HepG2 (cell line): ENCODE results near the gene HTRA2. TPM values are rescaled to one million over a fixed set of nuclear protein-coding genes. Genes with fewer than 3 reads are reported as not detected.

ENCODE experiments used
- ATAC-seq: fragments of 200-7000 bp; cut with Tn5 transposase; 3 replicates; pipeline ENCODE4 v1.9.1; 2020; ENCODE audit warnings: mild to moderate bottlenecking, moderate library complexity
- BruUV-seq: library from RNA; stranded (reverse); fragments of 400-500 nt; replicated peaks from 2 replicates; lab custom pipeline; 2021; lab: Mats Ljungman, UMichigan
- CTCF ChIA-PET: fragments of 300-600 bp; formaldehyde crosslinking; extraction: SDS; loops from one replicate; lab custom pipeline; 2021; ENCODE audit warnings: low total read pairs, inconsistent platforms, low intra/inter-chr PET ratio; lab: Yijun Ruan, JAX
- POLR2A ChIA-PET: fragments of 350-600 bp; sonication (Branson Sonifier 250); formaldehyde crosslinking; loops from one replicate; lab custom pipeline; 2020; ENCODE audit warnings: antibody characterized with exemption, inconsistent platforms; lab: Yijun Ruan, JAX
- DNase-seq: peaks from one replicate; pipeline ENCODE4 v3.0.0-alpha.2; 2015; ENCODE audit warnings: low spot score
- FAIRE-seq: peaks from 3 replicates; lab custom pipeline; 2011; peaks lifted over from hg19 to GRCh38; lab: Jason Lieb, UNC
- H2AFZ ChIP-seq: one replicate; pipeline ENCODE4 v1.6.1; 2011; ENCODE audit warnings: low read length, inconsistent platforms
- H3K27ac ChIP-seq: fragments of 300-600 bp; 3 replicates; pipeline ENCODE4 v1.8.0; 2011; ENCODE audit warnings: mixed run types, mild to moderate bottlenecking, mixed read lengths, low read length, inconsistent platforms; ENCODE audit not compliant: insufficient read depth; ENCODE audit errors: extremely low read length
- H3K27me3 ChIP-seq, 2 experiments: fragments of 200-600 bp in 1 of 2; 2 replicates in 1 of 2; 3 replicates in 1 of 2; pipeline versions ENCODE4 v1.6.0 to v1.8.0; 2011; ENCODE audit warnings: low read length in 2 of 2, mild to moderate bottlenecking in 2 of 2, moderate library complexity in 2 of 2, inconsistent platforms in 1 of 2; ENCODE audit not compliant: insufficient read depth in 2 of 2, control insufficient read depth in 1 of 2
- H3K36me3 ChIP-seq, 2 experiments: fragments of 200-600 bp in 1 of 2; replicated peaks in 1 of 2; 2 replicates in 1 of 2; 3 replicates in 1 of 2; pipeline versions ENCODE4 v1.5.1 to v1.8.0; 2011; ENCODE audit warnings: low read length in 2 of 2, inconsistent platforms in 1 of 2; ENCODE audit not compliant: insufficient read depth in 2 of 2, control insufficient read depth in 1 of 2
- H3K4me1 ChIP-seq: 2 replicates; pipeline ENCODE4 v1.5.1; 2012; ENCODE audit warnings: low read length, inconsistent platforms; ENCODE audit not compliant: insufficient read depth
- H3K4me2 ChIP-seq: 2 replicates; pipeline ENCODE4 v1.6.0; 2011; ENCODE audit warnings: low read depth, low read length, inconsistent platforms
- H3K4me3 ChIP-seq, 3 experiments: fragments of 200-600 bp in 1 of 3; sonication (generic), shearing (Covaris generic) in 1 of 3; replicated peaks in 1 of 3; 2 replicates each; pipeline ENCODE4 v1.5.1; 2011 to 2016; ENCODE audit warnings: low read length in 3 of 3, inconsistent platforms in 2 of 3, low read depth in 2 of 3, mild to moderate bottlenecking in 2 of 3, control low read depth in 1 of 3, mixed read lengths in 1 of 3; ENCODE audit not compliant: insufficient read depth in 1 of 3
- H3K79me2 ChIP-seq: one replicate; pipeline ENCODE4 v1.6.1; 2011; ENCODE audit warnings: low read length, inconsistent platforms; ENCODE audit not compliant: insufficient read depth
- H3K9ac ChIP-seq: 2 replicates; pipeline ENCODE4 v1.6.0; 2011; ENCODE audit warnings: mild to moderate bottlenecking, low read depth, low read length, inconsistent platforms; ENCODE audit not compliant: insufficient read depth
- H3K9me3 ChIP-seq: 2 replicates; pipeline ENCODE4 v1.5.1; 2012; ENCODE audit warnings: mild to moderate bottlenecking, low read length
- H4K20me1 ChIP-seq: 2 replicates; pipeline ENCODE4 v1.6.0; 2011; ENCODE audit warnings: inconsistent platforms, mild to moderate bottlenecking, low read length, moderate library complexity; ENCODE audit not compliant: insufficient read depth
- ADNP ChIP-seq: sonication (generic); formaldehyde crosslinking; IDR thresholded peaks from 2 replicates; pipeline ENCODE4 v1.4.0; 2020; ENCODE audit warnings: missing genetic modification reagents
- CERS6 ChIP-seq: sonication (generic); formaldehyde crosslinking; IDR thresholded peaks from 2 replicates; pipeline ENCODE4 v1.5.0; 2020; ENCODE audit warnings: missing genetic modification reagents
- EED ChIP-seq: sonication (generic); formaldehyde crosslinking; IDR thresholded peaks from 2 replicates; pipeline ENCODE4 v1.5.0; 2020; ENCODE audit warnings: mild to moderate bottlenecking, missing genetic modification reagents
- ELK4 ChIP-seq: sonication (generic); formaldehyde crosslinking; IDR thresholded peaks from 2 replicates; pipeline ENCODE4 v1.9.0; 2021; ENCODE audit warnings: missing genetic modification reagents, borderline replicate concordance
- HDAC1 ChIP-seq: sonication (generic); formaldehyde crosslinking; IDR thresholded peaks from 2 replicates; pipeline ENCODE4 v1.5.1; 2020; ENCODE audit warnings: mild to moderate bottlenecking, missing genetic modification reagents
- ISX ChIP-seq: sonication (generic); formaldehyde crosslinking; conservative IDR thresholded peaks from 2 replicates; pipeline ENCODE4 v1.5.0; 2020; ENCODE audit warnings: missing genetic modification reagents
- KDM5B ChIP-seq: sonication (generic); formaldehyde crosslinking; IDR thresholded peaks from 2 replicates; pipeline ENCODE4 v1.4.0; 2020; ENCODE audit warnings: missing genetic modification reagents, mild to moderate bottlenecking, borderline replicate concordance
- MAFK ChIP-seq, 2 experiments: IDR thresholded peaks in 1 of 2; conservative IDR thresholded peaks in 1 of 2; 2 replicates each; pipeline ENCODE4 v1.6.1; 2011; ENCODE audit warnings: improper control_type of control experiment in 2 of 2, low read length in 2 of 2
- NAIF1 ChIP-seq: sonication (generic); formaldehyde crosslinking; IDR thresholded peaks from 2 replicates; pipeline ENCODE4 v1.5.0; 2020; ENCODE audit warnings: mild to moderate bottlenecking, missing genetic modification reagents, borderline replicate concordance
- NONO ChIP-seq, 2 experiments: fragments of 450-650 bp in 1 of 2; sonication (generic) in 1 of 2; formaldehyde crosslinking in 1 of 2; IDR thresholded peaks in 1 of 2; conservative IDR thresholded peaks in 1 of 2; 2 replicates each; pipeline versions ENCODE4 v1.6.1 to v1.8.0; 2017 to 2022; ENCODE audit warnings: mild to moderate bottlenecking in 1 of 2, missing genetic modification reagents in 1 of 2, moderate library complexity in 1 of 2
- POLR2A ChIP-seq, 2 experiments: IDR thresholded peaks; 2 replicates each; pipeline ENCODE4 v1.6.1; 2011; ENCODE audit warnings: low read depth in 2 of 2, low read length in 2 of 2, mild to moderate bottlenecking in 1 of 2, moderate library complexity in 1 of 2; ENCODE audit not compliant: insufficient read depth in 1 of 2
- ZNF280D ChIP-seq: sonication (generic); formaldehyde crosslinking; IDR thresholded peaks from 2 replicates; pipeline ENCODE4 v1.5.1; 2020; ENCODE audit warnings: mild to moderate bottlenecking, missing genetic modification reagents
- ZNF441 ChIP-seq: sonication (generic); formaldehyde crosslinking; IDR thresholded peaks from 2 replicates; pipeline ENCODE4 v1.7.0; 2021; ENCODE audit warnings: missing genetic modification reagents, borderline replicate concordance
- ZNF530 ChIP-seq: sonication (generic); formaldehyde crosslinking; IDR thresholded peaks from 2 replicates; pipeline ENCODE4 v1.5.0; 2020; ENCODE audit warnings: low read depth, mild to moderate bottlenecking, missing genetic modification reagents
- ZNF572 ChIP-seq: sonication (generic); formaldehyde crosslinking; IDR thresholded peaks from 2 replicates; pipeline ENCODE4 v1.5.1; 2020; ENCODE audit warnings: mild to moderate bottlenecking, missing genetic modification reagents
- ZNF7 ChIP-seq: IDR thresholded peaks from 2 replicates; pipeline ENCODE4 v1.6.1; 2016; ENCODE audit warnings: missing biosample characterization, missing genetic modification reagents
- ZNF784 ChIP-seq: sonication (generic); formaldehyde crosslinking; IDR thresholded peaks from 2 replicates; pipeline ENCODE4 v1.5.1; 2020; ENCODE audit warnings: missing genetic modification reagents, mild to moderate bottlenecking, borderline replicate concordance
- WGBS: methylation state at CpG from one replicate; pipeline ENCODE4 v1.1.6; 2017; ENCODE audit warnings: low lambda C conversion rate; 5-methylcytosine and 5-hydroxymethylcytosine counted together
- in situ Hi-C: cut with HindIII; loops from 2 replicates; pipeline ENCODE4 v1.10.0; 2017; ENCODE audit warnings: low pct_unique_long_range_greater_than_20kb; ENCODE audit not compliant: extremely low pct_ligation_motif_present
- intact Hi-C: fragments of 100-400 bp; cut with micrococcal nuclease; formaldehyde crosslinking; loops from one replicate; pipeline ENCODE4 v1.10.0; 2022; ENCODE audit not compliant: unreplicated experiment
- polyA plus RNA-seq, 8 experiments: library from polyadenylated mRNA; depleted of rRNA in 3 of 8; stranded (reverse) in 7 of 8; unstranded in 1 of 8; fragments of >200 nt; fragmentation: Illumina TruSeq in 4 of 8; extraction: Trizol in 4 of 8; gene quantifications; 2 replicates each; pipeline versions ENCODE4 v1.2.1 to v1.2.3, GENCODE V29; 2011 to 2016; ENCODE audit warnings: low read depth in 4 of 8, missing spikeins in 1 of 8, mixed read lengths in 1 of 8; ENCODE audit not compliant: insufficient read depth in 1 of 8
- total RNA-seq, 5 experiments: library from RNA; depleted of rRNA; stranded (reverse); fragments of >200 nt; fragmentation: Illumina TruSeq; extraction: Trizol; gene quantifications; 2 replicates each; pipeline ENCODE4 v1.2.3, GENCODE V29; 2016; ENCODE audit warnings: low read depth in 1 of 5

The HTRA2 gene
- total and polyA plus RNA-seq, 2 of the 13 experiments (the other 11 are each of a cell fraction or from before 2014, with no cell fraction given) = 47.7 to 50.3 TPM

- POLR2A ChIA-PET = interaction anchor here (0.6 to 16.5 kb wide), 10 partner anchors 9 to 312 kb away, joined by 3 to 795 read pairs (median 8); partner anchors contain the start of genes AUP1, CCDC142, DQX1 and HTRA2
- no peak for DNase-seq
- H3K4me1 ChIP-seq = peaks cover 61% of the 10 kb centered on the region
- TF ChIP-seq ELK4 = no peak
- TF ChIP-seq ZNF784 (CRISPR knock-in tag) = no peak
- TF ChIP-seq ZNF572 = no peak
- no peak for TF ChIP-seq ADNP
- no peak for TF ChIP-seq ISX (CRISPR knock-in tag)
- no peak for TF ChIP-seq NONO (IDR thresholded peaks at IDR 0.05)
- peak; percentile 39; the same call in 1 of the 2 replicates for TF ChIP-seq NONO (CRISPR knock-in tag; conservative IDR thresholded peaks at IDR 0.05)
- TF ChIP-seq ZNF441 (CRISPR knock-in tag) = no peak
- TF ChIP-seq ZNF280D (CRISPR knock-in tag) = peak; percentile 65; the same call in 1 of the 2 replicates
- TF ChIP-seq ZNF7 = no peak
- peak in 1 of 2 experiments; percentile 18; a peak in 1 of 4 replicates for TF ChIP-seq POLR2A (IDR thresholded peaks at IDR 0.05; ENCODE audit: insufficient read depth in 1 of 2, low read depth in 2 of 2, low read length in 2 of 2)
- TF ChIP-seq ZNF530 (CRISPR knock-in tag) = no peak
- TF ChIP-seq CERS6 = no peak
- 0 out of 2 replicates have a peak, but pooled peaks have one; percentile 47 for TF ChIP-seq KDM5B
- TF ChIP-seq HDAC1 = no peak
- TF ChIP-seq EED (CRISPR knock-in tag) = no peak
- no peak for TF ChIP-seq MAFK (conservative IDR thresholded peaks at IDR 0.05 in 1 of 2, IDR thresholded peaks at IDR 0.05 in 1 of 2; ENCODE audit: low read length in 2 of 2)
- no peak for TF ChIP-seq NAIF1 (CRISPR knock-in tag)
Measured at GRCh38 chr2:74511104-74511989, 18.4 kb upstream of the HTRA2 start.

More at GRCh38 chr2:74511104-74511989, 18.4 kb upstream of the HTRA2 start:
- ATAC-seq (no peak), FAIRE-seq (no peak)
- Histone ChIP-seq H3K9ac (no peak overlapping the region), H4K20me1 (no peaks in the 10 kb centered on the region), H3K79me2 (peaks cover 8% of the 10 kb centered on the region), H3K27me3 (no peaks in the 10 kb centered on the region; a peak in 1 of 5 replicates), H3K9me3 (no peaks in the 10 kb centered on the region), H3K36me3 (no peaks in the 10 kb centered on the region; a peak in 1 of 5 replicates), H2AFZ (no peak overlapping the region), H3K4me2 (0 out of 2 replicates have a peak overlapping the region, but pooled peaks have one; percentile 0), H3K4me3 (no peak overlapping the region; a peak in 1 of 6 replicates), H3K27ac (no peak overlapping the region)
- CTCF ChIA-PET = no interaction called here
- in situ Hi-C loops (no loop called here), intact Hi-C loops (no loop called here)
- 51% methylated on average over 11 of the region's 11 CpGs for WGBS
- BruUV-seq = no TSS peak
